NCI-H146 (cell line): ENCODE results near the gene GMFB.
"Not testable (repeated sequence)": the region's sequence is repeated elsewhere in the genome, so short reads cannot be mapped to it uniquely, and the experiment has no call there.

ENCODE experiments used
- DNase-seq: peaks from one replicate; lab custom pipeline; 2025; lab: John Stamatoyannopoulos, UW

The GMFB gene

DNA sequence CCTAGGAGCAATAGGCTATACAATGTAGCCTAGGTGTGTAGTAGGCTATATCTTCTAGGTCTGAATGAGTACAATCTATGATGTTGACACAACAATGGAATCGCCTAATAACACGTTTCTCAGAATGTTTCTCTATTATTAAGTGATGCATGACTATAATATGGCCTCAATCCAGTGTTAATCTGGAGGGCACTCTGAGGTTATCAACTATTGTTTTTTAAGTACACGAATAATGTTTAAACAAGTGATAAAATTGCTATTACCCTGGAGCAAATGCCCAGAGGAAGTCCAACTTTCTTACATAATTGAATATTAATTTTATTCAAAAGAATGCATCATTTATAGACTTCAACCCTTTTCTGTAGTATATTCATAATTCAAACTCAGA, 31.2 kb downstream of the GMFB start:
- DNase-seq = peak; percentile 22

DNA sequence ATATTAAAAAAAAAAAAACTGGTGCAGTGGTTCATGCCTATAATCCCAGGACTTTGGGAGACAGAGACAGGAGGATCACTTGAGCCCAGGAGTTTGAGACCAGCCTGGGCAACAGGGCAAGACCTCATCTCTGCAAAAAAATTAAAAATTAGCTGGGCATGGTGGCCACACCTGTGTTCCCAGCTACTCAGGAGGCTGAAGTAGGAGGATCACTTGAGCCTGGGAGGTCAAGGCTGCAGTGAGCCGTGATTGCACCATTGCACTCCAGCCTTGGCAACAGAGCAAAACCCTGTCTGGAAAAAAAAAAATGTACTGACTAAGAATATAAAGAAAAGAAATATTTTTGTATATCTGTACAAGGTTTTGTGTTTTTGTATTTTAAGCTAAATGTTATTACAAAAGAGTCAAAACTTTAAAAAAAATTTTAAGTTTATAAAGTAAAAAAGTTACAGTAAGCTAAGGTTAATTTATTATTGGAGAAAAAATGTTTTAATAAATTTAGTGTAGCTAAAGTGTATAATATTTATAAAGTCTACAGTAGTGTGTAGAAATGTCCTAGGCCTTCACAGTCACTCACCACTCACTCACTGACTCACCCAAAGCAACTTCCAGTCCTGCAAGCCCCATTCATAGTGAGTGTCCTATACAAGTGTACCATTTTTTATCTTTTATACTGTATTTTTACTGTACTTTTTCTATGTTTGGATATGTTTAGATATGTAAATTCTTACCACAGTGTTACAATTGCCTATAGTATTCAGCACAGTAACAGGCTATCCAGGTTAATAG, 31.8 kb downstream of the GMFB start:
- not testable (repeated sequence) for DNase-seq

DNA sequence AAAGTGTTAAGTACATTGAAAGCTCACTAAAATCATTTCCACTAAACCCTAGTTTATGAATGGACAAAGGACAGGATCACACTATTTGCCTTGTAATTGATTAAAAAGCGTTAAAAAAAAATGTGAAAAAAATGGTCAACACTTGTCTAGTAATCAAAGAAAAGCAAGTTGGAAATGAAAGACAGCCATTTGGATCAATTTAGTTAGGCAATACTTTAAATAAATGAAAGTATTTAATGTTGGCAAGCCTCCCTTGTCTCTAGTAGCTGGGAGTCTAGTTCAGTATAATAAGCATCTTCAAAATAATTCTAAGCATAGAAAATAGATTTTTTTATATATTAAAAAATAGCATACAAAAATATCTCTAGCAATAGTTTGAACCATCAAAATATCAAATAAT, 33.4 kb downstream of the GMFB start:
- DNase-seq = no peak

DNA sequence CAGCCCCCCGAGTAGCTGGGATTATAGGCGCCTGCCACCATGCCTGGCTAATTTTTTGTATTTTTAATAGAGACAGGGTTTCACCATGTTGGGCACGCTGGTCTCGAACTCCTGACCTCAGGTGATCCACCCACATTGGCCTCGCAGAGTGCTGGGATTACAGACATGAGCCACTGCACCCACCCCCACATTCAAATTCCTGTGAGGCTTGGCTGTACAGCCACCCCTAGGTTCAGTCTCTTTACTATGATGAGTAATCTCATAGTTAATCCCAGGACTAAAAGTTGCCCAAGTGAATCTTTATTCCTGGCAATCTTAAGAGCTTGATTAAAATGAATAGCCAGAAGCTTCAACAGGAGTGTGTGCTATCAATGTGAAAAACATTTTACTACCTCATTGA, 34.8 kb downstream of the GMFB start:
- not testable (repeated sequence) for DNase-seq

DNA sequence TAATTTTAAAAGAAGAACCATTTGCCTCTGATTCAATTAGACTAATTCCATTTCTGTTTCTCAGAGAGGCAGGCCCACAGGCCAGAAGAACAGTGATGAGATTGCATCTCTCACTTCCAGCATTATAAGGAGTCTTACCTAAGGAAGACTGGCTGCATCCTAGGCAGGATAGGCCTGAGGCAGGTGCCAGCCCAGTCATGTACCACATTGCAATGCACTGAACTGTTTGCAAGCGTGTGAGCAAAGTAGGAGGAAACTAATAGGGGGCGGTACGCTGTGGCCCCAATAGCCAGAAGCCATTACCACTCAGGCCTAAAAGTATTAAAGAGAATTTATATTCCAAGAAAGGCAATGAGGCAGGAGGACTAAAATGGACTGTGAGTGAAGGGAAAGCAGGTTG, 35.5 kb downstream of the GMFB start:
- no peak for DNase-seq

DNA sequence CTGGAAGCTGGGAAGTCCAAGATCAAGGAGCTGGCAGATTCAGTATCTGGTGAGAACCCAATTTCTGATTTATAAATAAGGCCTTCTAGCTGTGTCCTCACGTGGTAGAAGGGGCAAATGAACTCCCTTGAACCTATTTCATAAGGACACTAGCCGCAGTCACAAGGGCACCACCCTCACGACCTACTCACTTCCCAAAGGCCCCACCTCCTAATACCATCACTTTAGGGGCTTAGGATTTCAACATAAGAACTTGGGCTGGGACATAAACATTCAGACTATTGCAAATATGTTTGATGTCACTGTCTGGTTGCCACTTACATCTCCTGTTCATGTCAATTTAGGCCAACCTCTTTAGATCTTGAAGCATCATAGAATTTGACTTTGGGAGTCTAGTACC, 36.8 kb downstream of the GMFB start:
- no peak for DNase-seq

DNA sequence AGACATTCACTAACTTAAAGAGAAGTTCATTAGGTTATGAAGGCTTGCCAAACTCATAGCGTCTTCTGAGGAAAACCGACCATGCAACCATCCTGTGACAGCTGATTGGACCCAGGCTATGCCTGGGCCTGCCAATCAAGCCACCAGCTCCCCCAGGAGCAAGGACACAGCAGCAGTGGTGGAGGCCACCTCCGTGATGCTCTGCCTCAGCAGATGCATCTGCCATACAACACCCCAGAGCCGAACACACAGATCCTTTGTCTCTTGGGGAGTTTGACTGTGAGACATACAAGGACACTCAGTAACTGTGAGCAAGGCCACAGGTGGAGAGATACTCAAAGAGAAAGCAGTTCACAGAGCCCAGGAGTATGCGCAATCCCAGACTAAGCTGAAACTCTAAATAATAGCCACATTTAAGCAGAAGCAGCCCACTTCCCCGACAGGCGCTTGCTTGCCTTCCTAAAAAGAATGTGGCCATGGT, 37.6 kb downstream of the GMFB start:
- DNase-seq = no peak

DNA sequence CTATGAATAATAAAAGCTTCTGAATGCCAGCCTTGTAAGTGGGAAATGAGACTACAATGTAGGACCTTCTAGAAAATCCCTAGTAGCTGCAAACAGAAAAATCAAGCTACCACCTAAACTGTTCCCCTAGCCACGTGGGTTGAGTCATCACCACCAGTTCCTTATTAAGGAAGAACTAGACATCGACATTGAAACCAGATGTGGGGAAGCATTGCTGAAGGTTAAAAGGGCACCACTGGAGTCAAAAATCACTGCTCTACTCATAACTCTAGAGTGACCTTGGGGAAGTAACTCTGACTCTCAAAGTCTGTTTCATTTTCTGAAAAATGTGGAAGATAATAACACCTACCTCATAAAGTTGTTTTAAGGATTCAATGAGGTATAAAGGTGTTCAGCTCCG, 38.2 kb downstream of the GMFB start:
- DNase-seq = no peak

DNA sequence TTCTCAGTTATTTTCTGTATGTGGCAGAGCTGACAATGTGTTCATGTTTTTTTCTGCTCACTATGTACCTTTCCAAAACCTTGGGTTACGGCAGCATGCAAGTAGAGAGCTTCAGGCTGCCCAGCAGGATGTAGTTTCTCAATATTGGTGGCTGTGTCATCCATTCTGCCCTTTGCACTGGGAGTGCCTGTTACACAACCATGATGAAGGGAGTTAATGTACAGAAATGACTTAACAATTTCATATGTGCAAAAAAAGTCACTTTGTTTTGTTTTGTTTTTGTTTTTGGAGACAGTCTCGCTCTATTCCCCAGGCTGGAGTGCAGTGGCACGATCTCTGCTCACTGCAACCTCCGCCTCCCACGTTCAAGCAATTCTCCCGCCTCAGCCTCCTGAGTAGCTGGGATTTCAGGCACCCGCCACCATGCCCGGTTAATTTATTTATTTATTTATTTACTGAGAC, 41.5 kb downstream of the GMFB start:
- DNase-seq = no peak

DNA sequence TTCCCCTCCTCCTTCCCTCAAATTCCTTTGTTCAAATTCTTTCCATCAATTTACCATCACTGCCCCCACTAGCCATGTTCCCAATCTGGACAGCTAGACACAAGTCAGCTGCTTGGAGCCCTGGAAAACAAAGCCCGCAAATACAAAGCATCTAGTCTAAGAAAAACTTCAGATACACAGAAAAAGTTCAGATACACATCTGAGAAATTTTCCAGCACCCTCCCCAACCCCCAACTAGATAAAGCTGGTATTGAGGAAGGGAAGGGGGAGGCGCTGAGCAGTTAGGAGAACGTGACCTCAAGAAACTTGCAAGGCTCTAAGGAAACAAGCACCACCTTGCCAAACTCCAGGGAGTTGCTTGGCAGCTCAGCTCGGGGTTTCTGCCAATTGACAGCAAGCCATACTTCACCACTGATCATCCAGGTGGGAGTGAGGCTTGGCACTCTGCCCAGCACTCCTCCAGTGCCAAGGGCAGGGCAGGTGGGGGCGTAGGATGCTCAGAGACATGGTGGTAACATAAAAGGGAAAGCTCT, 42.6 kb downstream of the GMFB start:
- DNase-seq = peak; percentile 3

DNA sequence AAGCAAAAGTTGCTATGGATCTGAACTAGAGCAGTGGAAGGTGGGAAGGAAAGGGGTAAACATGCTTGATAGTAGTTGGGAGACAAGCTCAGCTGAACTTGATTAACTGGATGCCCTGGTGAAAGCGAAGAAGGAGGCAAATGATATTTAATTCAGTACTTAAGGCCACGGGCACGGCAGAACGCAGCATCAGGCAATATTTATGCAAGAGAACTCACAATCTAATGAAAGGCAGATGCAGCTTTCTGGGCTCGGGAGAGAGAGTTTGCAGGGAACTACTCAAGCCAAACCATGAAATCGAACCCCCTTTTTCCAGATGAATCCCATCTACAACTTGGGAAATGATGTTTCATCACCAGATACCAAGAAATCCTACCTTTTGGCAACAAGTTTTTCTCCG, 44.1 kb downstream of the GMFB start:
- DNase-seq = no peak

DNA sequence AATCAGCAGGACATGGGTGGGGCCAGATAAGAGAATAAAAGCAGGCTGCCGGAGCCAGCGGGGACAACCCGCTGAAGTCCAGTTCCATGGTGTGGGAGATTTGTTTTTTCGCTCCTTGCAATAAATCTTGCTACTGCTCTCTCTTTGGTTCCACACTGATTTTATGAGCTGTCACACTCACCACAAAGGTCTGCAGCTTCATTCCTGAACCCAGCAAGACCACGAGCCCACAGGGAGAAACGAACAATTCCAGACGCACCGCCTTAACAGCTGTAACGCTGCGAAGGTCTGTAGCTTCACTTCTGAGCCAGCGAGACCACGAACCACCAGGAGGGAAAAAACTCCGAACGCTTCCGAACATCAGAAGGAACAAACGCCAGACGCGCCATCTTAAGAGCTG, 44.8 kb downstream of the GMFB start:
- no peak for DNase-seq

DNA sequence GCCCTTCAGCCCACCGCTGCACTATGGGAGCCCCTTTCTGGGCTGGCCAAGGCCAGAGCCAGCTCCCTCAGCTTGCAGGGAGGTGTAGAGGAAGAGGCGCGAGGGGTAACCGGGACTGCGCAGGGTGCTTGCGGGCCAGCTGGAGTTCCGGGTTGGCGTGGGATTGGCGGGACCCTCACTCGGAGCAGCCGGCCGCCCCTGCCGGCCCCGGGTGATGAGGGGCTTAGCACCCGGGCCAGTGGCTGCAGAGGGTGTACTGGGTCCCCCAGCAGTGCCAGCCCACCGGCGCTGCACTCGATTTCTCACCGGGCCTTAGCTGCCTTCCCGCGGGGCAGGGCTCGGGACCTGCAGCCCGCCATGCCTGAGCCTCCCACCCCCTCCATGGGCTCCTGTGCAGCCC, 45.8 kb downstream of the GMFB start:
- DNase-seq = not testable (repeated sequence)

DNA sequence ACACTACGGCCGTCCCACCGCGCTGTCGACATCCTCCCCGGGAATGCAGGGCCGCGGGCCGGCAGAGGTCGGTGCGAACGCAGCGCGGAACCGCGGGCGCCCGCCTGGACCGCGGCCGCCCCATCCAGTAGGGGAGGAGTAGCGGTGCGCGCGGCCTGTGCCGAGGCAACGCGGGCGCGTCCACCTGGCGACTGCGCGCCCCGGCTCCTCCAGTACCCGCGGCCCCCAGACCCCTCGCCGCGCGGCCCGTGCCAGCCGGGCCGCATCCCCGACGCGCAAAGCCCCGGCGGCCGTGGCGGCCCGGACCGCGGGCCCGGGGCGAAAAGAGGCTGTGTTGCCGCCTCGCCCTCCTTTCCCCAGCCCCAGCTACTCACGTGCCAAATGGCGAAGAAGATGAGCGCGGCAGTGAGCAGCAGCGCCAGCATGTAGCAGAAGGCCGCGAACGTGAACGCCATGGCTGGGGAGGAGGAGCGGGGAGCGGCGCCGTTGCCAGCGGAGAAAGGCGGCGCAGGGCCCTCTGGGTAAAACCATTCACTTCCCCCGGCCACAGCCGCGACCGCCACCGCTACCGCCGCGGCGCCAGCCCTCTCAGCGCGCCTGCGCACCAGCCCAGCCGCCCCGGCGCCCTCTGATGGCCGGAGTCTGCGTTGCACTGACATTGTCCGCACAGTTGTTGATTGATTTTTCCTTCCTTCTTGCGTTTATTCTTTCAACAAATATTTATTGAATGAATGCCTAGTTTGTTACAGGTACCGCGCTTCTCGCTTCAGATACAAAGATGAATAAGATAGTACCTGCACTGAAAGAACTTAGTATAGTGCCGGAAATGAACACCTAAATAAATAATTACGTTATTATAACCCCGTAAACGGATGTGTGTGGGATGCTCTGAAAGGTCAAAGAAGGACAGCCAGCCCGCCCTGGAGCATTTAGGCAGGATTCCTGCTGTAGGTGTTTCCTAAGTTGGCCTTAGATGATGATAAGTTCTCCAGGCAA, 47.6 kb downstream of the GMFB start, which contains the start of gene CNIH1:
TSS of gene CNIH1 (minus strand) at position 502 of the 996 bp plus-strand sequence. CDS start at position 455, 47 bp downstream.
- peak; percentile 90 for DNase-seq

DNA sequence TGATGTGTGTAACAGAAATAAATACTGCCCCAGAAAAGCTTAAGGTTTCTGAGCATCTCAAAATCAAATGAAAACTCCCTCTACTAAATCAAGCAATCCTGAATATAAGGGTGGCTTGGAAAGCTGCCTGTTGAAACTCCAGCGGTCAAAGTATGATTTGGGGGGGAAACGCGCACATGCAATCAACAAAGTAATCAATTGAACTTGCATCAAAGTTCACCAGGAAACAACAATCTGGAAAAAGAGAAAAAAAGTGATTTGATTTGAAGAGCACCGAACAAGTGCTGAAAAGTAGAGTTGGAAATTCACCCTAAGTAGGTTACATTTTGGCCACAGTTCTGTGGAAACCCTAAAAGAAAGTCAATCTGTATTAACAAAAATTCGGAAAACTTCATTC, 48.3 kb downstream of the GMFB start:
- no peak for DNase-seq

DNA sequence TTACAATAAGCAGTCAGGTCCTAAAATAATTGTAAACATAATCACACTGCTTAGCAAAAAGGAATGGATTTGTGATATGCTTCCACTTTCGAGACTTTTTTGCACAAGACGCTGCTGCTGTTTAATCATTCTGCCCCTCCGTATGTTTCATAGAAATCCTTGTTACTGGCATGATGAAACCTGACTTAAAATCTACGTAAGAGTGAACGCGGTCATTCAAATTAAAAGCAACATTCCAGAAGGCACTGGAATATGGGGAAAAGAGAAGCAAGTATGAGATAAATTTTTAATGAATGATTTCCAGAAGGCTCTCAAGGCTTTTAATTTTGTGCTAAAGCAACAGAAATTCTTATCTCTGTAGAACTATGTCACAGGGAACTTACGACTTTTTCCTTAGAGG, 48.7 kb downstream of the GMFB start:
- DNase-seq = no peak

DNA sequence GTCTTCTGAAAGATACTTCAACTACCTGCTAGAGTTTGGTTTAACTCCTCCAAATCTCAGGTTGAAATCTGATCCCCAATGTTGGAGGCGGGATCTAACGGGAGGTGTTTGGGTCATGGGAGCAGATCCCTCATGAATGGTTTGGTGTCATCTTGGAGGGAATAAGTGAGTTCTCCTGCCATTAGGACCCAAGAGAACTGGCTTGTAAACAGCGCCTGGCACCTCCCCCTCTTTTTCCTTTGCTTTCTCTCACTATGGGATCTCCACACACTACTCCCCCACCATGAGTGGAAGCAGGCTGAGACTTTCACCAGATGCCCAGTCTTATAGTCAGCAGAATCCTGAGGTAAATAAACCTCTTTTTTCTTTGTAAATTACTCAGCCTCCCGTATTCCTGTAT, 50.1 kb downstream of the GMFB start:
- no peak for DNase-seq

DNA sequence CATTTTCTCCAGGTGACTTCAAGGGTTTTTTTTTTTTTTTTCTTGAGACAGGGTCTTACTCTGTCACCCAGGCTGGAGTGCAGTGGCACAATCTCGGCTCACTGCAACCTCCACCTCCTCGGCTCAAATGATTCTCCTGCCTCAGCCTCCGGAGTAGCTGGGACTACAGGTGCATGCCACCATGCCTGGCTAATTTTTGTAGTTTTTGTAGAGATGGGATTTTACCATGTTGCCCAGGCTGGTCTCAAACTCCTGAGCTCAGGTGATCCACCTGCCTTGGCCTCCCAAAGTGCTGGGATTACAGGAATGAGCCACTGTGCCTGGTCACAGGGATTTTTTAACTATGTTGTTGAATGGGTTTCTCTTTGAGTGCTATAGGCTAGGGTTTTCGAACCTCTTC, 50.8 kb downstream of the GMFB start:
- not testable (repeated sequence) for DNase-seq

DNA sequence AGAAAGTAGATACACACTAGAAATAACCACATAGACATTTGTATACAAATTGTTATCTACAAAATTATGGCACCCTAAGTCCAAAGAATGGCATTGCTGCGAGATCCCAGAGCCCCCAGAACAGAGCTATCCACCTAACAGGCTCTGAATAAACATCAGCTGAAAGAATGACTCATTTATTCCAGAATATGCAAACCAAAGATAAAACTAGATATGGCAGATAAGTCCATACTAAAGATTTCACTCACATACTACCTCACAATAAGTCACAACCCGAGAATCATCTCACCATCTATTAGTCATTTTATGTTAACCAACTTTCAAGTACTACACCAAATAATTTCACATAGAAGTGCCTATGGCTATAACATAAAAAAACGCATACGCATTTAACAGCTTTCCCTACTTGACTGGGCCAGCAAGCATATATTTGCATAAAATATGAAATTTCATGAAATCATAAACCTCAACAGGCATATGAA, 53.2 kb downstream of the GMFB start:
- no peak for DNase-seq

DNA sequence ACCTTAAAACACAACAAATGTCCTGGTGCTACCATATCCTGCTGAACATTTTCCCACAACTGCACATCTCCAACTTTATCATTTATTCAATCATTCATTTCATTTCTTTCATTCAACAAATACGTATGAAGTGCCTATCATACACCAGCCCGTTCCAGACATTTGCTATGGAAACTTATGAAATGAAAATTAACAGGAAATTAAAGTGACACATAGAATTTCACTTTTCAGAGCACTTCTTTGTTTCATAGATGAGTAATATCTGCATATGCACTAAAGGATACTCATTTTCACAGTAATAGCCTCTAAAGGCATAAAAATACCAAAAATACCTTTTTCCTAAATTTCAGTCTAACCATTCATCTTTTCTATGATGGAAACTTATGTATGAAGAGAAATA, 60.3 kb downstream of the GMFB start:
- DNase-seq = no peak

DNA sequence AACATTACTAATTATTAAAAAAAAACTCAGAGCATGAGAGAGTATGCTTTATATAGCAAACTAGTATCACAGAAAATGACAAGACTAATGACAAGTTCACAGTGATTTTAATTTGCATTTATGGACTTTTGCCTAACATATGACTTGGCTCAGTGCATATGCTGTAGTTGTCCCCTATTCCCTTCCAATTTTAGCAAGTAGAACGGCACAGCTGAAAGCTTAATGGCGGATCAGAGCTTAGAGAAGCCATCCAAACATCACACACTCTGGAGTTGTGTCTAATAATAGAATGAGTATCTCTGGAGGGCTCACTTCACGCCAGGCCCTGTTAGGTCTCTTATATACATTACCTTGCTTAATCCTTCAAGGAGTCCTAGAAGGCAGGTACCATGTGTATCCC, 60.9 kb downstream of the GMFB start:
- no peak for DNase-seq

DNA sequence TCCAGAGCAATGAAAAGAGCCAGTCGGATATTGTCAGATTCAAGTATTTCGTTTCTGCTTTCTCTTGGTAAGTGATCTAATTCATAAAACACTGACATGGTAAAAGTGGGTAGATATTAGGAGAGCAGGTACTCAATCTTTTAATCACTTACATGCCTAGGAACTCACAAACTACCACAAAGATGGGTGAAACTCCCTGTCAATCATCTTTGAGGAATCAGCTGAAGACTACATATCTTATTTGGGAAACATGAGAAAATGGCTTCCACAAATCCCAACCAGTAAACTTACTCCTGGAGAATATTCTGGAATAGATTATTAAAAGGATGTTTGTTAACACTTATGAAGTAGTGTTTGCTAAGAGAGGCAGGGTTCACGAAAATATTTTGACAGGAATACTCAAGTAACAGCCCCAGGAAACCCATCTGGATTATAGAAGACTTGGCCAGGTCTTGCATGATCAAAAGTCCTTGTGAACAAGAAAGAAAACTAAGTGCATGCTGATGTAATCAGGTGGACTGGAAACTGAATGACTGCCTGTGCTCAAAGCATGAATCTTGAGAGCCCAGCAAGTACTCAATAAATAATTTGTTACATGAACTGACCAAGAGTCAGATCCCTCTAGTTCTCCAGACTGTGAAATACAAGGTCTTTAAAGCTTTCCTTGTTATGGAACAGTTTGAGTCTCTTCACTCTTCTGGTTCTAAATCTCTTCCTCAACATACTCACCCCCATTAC, 63.1 kb downstream of the GMFB start:
- DNase-seq = no peak
